ENCODE measurements around the gene CX3CL1.
"Not testable (repeated sequence)": the region's sequence is repeated elsewhere in the genome, so short reads cannot be mapped to it uniquely, and the experiment has no call there.

CX3CL1 gene

DNA sequence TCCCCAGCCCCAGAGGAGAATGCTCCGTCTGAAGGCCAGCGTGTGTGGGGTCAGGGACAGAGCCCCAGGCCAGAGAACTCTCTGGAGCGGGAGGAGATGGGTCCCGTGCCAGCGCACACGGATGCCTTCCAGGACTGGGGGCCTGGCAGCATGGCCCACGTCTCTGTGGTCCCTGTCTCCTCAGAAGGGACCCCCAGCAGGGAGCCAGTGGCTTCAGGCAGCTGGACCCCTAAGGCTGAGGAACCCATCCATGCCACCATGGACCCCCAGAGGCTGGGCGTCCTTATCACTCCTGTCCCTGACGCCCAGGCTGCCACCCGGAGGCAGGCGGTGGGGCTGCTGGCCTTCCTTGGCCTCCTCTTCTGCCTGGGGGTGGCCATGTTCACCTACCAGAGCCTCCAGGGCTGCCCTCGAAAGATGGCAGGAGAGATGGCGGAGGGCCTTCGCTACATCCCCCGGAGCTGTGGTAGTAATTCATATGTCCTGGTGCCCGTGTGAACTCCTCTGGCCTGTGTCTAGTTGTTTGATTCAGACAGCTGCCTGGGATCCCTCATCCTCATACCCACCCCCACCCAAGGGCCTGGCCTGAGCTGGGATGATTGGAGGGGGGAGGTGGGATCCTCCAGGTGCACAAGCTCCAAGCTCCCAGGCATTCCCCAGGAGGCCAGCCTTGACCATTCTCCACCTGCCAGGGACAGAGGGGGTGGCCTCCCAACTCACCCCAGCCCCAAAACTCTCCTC, 10.4 kb downstream of the CX3CL1 start:
- DNase-seq (ENCODE audit: extremely low read depth in 1 of 2, low read depth in 1 of 2) = no peak

DNA sequence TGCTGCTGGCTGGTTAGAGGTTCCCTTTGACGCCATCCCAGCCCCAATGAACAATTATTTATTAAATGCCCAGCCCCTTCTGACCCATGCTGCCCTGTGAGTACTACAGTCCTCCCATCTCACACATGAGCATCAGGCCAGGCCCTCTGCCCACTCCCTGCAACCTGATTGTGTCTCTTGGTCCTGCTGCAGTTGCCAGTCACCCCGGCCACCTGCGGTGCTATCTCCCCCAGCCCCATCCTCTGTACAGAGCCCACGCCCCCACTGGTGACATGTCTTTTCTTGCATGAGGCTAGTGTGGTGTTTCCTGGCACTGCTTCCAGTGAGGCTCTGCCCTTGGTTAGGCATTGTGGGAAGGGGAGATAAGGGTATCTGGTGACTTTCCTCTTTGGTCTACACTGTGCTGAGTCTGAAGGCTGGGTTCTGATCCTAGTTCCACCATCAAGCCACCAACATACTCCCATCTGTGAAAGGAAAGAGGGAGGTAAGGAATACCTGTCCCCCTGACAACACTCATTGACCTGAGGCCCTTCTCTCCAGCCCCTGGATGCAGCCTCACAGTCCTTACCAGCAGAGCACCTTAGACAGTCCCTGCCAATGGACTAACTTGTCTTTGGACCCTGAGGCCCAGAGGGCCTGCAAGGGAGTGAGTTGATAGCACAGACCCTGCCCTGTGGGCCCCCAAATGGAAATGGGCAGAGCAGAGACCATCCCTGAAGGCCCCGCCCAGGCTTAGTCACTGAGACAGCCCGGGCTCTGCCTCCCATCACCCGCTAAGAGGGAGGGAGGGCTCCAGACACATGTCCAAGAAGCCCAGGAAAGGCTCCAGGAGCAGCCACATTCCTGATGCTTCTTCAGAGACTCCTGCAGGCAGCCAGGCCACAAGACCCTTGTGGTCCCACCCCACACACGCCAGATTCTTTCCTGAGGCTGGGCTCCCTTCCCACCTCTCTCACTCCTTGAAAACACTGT, 11.3 kb downstream of the CX3CL1 start:
- no peak for DNase-seq (ENCODE audit: extremely low read depth in 1 of 2, low read depth in 1 of 2)

DNA sequence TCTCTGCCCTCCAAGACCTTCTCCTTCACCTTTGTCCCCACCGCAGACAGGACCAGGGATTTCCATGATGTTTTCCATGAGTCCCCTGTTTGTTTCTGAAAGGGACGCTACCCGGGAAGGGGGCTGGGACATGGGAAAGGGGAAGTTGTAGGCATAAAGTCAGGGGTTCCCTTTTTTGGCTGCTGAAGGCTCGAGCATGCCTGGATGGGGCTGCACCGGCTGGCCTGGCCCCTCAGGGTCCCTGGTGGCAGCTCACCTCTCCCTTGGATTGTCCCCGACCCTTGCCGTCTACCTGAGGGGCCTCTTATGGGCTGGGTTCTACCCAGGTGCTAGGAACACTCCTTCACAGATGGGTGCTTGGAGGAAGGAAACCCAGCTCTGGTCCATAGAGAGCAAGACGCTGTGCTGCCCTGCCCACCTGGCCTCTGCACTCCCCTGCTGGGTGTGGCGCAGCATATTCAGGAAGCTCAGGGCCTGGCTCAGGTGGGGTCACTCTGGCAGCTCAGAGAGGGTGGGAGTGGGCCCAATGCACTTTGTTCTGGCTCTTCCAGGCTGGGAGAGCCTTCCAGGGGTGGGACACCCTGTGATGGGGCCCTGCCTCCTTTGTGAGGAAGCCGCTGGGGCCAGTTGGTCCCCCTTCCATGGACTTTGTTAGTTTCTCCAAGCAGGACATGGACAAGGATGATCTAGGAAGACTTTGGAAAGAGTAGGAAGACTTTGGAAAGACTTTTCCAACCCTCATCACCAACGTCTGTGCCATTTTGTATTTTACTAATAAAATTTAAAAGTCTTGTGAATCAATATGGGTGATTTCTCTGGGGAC, 12.2 kb downstream of the CX3CL1 start:
- no peak for DNase-seq (ENCODE audit: extremely low read depth in 1 of 2, low read depth in 1 of 2)

DNA sequence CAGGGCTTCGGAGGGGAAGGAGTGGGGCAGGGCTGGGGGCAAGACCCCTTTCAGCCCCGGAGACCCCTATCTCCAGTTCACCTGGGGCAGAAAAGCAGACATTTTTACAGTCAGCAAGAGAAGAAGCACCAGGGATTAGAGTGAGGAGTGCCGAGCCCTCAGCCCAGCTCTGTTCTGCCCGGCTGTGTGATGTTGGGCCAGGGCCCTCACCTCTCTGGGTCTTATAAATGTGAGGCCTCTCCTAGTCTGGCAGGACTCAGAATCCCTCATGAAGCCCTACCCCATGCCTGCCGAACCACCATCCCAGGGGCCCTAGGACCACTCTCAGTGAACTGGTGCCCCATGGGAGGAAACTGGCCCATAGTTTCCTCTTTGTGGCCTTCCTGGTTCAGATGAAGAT, 12.8 kb downstream of the CX3CL1 start:
- DNase-seq (ENCODE audit: extremely low read depth in 1 of 2, low read depth in 1 of 2) = no peak

DNA sequence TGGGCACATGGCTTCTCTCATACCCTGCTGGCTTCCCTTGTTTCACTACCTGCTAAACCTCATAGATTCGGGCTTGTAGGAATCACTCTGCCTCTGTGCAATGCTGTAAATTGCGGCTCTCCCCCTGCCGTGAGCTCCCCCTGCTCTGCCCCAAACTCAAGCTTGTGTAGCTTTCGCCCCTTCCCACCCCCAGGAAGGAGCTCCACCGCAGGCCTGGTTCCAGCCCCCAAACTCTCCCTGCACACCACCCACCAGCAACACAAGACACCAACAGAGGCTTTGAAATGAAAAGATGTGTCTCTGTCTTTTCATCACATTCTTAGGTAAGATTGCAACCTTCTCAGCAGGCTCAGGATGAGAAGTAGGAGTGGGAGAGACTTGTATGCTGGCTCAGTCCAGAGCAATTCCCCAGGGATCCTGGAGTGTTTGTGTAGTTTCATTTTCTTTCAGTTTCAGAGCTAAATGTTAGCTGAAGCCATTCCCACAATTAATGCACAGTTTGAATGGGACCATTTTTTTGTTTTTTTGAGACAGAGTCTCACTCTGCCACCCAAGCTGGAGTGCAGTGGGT, 14.2 kb downstream of the CX3CL1 start:
- no peak for DNase-seq (ENCODE audit: extremely low read depth in 1 of 2, low read depth in 1 of 2)

DNA sequence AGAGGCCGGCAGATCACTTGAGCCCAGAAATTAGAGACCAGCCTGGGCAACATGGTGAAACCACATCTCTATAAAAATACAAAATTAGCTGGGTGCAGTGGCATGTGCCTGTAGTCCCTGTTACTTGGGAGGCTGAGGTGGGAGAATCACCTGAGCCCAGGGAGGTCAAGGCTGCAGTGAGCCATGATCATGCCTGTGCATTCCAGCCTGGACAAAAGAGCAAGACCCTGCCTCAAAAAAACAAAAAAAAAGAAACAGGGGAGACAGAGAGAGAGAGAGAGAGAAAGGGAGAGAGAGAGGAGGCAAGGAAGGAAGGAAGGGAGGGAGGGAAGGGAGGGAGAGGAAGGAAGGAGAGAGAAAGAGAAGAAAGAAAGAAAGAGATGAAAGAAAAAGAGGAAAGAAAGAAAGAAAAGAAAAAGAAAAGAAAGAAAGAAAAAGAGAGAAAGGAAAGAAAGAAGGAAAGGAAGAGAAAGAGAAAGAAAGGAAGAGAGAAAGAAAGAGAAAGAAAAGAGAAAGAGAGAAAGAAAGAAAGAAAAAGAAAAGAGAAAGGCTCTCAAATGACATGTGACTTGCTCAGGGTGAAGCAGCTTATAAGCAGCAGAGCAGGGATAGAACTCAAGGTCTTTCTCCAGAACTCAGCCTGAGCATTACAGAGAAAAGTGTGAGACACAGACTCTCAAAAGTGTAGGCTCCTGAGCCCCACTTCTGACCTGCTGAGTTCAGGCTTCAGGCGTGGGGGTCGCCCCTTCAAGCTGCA, 15.5 kb downstream of the CX3CL1 start:
- no peak for DNase-seq (ENCODE audit: extremely low read depth in 1 of 2, low read depth in 1 of 2)

DNA sequence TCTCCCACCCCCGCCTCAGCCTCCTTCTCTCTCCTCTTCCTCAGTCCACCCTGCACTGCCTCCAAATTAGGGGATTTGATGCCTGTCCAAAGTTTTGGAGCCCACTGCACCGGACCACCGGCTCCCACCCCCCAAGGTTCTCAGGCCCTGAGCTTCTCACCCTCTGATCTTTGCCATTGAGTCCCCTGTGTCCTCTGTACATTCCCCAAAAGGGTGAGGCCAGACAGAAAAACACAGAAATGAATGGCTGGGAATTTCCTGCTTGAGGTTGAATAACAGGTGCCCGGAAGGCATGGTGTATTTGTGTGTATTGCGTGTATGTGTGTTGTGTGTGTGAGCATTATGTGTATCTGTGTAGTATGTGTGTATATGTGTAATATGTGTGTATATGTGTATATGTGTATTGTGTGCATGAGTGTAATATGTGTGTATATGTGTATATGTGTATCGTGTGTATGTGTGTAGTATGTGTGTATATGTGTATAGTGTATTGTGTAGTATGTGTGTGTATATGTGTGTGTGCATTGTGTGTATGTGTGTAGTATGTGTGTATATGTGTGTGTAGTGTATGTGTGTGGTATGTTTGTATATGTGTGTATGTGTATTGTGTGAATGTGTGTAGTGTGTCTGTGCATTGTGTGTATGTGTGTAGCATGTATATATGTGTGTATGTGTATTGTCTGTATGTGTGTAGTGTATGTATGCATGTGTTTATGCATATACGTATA, 16.2 kb downstream of the CX3CL1 start:
- DNase-seq (ENCODE audit: extremely low read depth in 1 of 2, low read depth in 1 of 2) = no peak

DNA sequence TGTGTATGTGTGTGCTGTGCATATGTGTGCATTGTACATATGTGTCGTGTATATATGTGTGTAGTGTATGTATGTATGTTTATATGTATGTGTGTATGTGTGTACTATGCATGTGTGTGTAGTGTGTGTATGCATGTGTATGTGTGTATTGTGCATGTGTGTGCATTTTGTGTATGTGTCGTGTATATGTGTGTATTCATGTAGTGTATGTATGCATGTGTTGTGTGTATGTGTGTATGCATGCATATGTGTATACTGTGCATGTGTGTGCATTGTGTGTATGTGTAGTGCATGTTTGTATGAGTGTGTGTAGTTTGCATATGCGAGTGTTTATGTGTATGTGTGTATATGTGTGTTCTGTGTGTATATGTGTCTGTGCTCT, 16.8 kb downstream of the CX3CL1 start:
- DNase-seq (ENCODE audit: extremely low read depth in 1 of 2, low read depth in 1 of 2) = no peak

DNA sequence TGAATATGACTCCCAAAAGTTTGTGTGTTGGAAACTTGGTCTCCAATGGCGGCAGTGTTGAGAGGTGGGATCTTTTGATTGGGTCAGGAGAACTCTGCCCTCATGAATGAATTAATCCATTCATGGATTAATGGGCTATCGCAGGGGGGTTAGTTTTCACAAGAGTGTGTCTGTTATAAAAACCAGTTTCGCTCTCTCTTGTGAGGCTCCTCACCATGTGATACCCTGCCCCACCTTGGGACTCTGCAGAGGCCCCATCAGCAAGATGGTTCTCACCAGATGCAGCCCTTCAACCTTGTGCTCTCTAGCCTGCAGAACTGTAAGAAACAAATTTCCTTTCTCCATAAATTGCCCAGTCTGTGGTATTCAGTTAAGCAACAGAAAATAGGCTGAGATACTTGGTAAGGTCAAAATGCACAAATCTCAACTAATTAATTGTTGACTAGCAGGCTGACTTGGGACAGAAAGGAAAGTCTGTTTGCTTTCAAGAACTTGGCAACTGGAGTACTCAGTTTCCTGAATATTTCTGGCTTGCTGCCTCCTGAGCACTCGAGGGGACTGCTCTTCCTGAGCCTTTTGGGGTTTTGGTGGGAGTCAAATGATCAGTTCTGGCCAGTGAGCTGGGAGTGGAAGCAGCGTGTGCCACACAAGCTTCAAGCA, 18.5 kb downstream of the CX3CL1 start:
- DNase-seq (ENCODE audit: extremely low read depth in 1 of 2, low read depth in 1 of 2) = no peak

DNA sequence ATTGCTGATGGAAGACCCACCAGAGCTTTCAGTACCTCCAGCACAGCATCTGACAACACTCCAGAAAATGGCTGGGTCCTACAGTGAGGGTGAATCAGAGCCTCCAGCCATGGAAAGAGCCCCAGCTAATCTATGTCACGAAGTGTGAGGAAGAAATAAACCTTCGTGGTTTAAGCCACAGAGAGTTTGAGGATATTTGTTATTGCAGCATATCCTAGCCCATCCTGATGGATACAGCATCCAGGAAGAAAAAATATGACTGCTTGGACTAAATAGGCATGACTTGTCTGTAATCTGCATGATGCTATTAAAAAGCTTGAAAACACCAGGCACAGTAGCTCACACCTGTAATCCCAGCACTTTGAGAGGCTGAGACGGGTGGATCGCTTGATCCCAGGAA, 19.0 kb downstream of the CX3CL1 start:
- DNase-seq (ENCODE audit: extremely low read depth in 1 of 2, low read depth in 1 of 2) = no peak

DNA sequence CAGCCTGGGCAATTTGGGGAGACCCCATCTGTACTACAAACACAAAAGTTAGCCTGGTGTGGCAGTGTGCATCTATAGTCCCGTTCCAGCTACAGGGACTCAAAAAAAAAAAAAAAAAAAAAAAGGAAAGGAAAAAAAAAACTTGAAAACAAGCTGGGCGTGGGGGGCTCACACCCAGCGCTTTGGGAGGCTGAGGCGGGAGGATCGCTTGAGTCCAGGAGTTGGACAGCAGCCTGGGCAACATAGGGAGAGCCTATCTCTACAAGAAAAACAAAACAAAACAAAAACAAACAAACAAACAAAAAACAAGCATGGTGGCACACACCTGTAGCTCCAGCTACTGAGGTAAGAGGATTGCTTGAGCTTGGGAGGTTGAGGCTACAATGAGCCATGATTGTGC, 19.4 kb downstream of the CX3CL1 start:
- no peak for DNase-seq (ENCODE audit: extremely low read depth in 1 of 2, low read depth in 1 of 2)

DNA sequence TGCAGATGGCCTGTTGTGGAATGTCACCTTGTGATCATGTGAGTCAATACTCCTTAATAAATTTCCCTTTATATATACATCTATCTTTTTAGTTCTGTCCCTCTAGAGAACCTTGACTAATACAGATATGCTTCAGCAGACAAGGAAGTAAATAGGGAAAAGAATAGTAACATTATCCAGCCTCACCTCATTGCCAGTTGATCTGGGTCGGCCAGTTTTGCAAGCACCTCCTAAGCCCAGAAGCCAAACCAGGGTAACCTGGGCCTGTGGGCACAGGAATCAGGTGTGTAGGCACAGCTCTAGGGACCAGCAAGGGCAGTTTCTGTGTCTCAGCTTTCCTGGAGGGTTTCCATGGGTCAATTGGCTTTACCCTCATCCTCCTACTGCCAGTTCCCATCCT, 20.4 kb downstream of the CX3CL1 start:
- no peak for DNase-seq (ENCODE audit: extremely low read depth in 1 of 2, low read depth in 1 of 2)

DNA sequence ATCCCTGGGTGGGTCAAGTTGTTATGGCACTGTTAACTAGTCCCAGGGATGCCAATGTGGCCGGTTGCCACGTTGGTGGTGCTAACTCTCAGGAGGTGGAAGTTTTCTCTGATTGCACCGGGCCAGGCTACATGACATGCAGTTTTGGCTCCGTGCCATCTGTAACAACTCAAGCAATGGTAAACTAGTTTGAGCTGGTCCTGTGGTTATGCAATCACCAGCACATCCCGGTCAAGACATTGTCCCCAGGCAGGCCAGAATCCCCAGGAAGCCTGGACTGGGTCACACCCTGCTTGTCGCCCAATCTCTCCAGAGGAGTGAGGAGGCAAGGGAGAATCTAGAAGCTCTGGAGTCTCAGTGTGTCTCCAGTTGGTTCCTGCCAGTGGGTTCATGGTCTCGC, 22.2 kb downstream of the CX3CL1 start:
- DNase-seq (ENCODE audit: extremely low read depth in 1 of 2, low read depth in 1 of 2) = no peak

DNA sequence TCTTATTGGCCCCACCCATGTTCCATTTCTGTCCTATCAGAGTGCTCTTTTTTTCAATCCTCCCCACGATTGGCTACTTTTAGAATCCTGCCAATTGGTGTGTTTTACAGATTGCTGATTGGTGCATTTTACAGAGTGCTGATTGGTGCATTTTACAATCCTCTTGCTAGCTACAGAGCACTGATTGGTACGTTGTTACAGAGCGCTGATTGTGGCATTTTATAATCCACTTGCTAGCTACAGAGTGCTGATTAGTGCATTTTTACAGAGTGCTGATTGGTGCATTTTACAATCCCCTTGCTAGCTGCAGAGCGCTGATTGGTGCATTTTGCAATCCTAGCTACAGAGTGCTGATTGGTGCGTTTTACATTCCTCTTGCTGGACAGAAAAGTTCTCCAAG, 22.7 kb downstream of the CX3CL1 start:
- DNase-seq (ENCODE audit: extremely low read depth in 1 of 2, low read depth in 1 of 2) = no peak

DNA sequence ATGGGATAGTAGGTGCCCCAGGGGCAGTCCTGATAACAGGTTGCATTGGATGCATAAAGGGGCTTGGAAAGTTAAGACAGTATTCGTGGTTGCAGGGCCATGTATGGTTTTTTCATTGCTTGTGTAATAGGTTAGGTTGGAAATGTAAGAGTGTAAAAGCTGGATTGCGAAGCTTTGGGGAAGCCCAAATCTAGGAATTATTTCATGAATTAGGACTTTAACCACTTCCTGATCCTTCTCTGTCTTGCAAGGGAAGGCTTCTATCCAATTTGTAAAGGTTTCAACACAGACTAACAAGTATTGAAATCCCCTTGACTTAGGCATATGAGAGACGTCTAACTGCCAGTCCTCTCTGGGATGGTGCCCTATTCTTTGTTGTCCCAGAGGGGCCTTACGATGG, 24.5 kb downstream of the CX3CL1 start:
- no peak for DNase-seq (ENCODE audit: extremely low read depth in 1 of 2, low read depth in 1 of 2)

DNA sequence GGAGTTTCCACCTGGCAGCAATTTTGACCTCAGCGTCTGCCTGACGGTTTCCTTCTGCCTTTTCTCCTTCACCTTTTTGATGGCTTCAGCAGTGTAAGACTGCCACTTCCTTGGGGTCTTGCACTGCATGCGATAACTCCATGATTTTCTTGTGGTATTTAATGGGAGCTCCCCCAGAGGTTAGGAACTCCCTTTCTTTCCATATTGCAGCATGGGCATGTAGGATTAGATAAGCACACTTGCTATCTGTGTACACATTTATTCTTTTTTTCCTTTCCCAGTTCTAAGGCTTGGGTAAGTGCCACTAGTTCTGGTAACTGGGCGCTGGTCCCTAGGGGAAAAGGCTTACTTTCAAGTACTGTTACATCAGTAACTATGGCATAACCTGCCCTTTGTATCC, 25.2 kb downstream of the CX3CL1 start:
- DNase-seq (ENCODE audit: extremely low read depth in 1 of 2, low read depth in 1 of 2) = not testable (repeated sequence)

DNA sequence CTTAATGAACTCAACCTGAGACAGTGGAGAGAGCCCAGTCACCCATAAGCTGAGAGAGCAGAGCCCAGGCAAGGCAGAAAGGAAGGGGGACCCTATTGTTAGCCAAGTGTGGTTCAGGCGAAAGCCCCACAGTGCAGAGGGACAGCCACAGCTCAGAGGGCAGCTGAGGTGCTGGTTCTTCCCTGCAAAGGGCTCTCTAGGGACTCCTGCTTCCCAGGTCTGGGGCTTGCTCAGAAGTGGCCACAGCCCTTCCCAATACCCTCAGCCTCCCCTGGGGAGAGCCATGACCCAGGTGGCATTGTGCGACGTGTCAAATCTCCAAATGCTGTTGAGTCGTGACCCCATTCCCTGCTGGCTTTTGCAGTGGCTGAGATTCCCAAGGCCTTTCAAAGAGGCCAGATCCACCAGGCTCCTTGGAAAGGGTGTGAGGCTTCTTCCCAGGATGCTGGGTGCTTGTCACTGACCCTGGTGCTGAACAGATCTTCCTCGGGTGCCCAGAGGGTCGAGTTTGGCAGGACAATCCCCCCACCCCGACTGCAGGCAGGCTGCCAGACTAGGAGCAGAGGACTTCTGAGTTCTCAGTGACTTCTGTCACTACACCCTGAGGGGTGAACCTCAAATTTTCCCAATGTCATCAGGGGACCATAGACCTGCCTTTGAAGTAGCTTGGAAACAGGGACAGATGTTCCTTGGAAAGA, 29.8 kb downstream of the CX3CL1 start:
- no peak for DNase-seq (ENCODE audit: extremely low read depth in 1 of 2, low read depth in 1 of 2)

All from stimulated activated CD8-positive, alpha-beta memory T cell treated with anti-CD3 and anti-CD28 coated beads, Interleukin-7, amount 100 ng/mL, for 48 hours (primary cell).